Measurements from ENCODE around the gene ORM1.

The ORM1 gene

DNA sequence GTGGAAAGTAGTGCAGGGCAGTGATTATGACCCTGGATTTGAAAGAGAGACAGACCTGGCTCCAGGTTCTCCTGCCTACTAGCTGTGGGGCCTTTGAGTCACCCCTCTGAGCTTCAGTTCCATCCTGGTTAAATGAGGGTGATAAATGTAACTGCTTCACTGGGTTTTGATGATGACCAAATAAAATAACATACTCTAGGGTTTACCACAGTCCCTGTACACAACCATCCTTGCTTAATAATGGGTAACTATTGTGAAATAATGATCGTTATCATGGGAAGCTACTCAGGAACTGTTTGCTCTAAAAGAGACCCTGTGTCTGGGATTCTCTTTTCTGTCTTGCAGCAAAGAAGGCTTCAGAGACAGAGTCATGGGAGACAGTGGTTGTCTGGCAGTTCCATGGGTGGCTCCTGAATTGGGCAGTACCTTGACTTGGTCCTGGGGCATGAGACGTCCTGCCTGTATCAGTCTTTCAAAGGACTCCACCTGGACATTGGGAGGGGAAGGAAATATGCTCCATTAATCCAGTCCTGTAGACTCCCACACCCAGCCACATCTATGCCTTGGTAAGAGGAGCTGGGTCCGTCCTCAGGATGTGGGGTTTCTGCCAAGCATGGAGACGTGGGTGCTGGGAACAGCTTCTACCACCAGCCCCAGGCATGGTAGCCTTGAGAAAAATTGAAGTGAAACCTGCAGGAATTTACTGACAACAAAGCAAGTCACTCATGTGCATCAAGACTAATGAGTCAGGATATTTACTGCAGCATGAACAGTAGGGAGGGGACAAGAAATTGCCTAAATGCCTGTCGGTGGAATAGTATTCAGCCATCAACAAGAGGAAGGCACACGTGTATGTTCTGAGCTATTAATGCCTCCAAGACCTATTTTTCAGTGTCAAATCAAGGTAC is 41.5 kb downstream of the ORM1 start:
- peak overlapping the region in 1 of 2 donors; percentile 24 for H3K27ac ChIP-seq
- H3K4me3 ChIP-seq, result no peak overlapping the region
- H3K27me3 ChIP-seq, result no peaks in the 10 kb centered on the region
- no peaks in the 10 kb centered on the region for H3K9me3 ChIP-seq
- DNase-seq, result no peak
- peaks cover 0 to 20% (median 15%) of the 10 kb centered on the region in 4 donors for H3K4me1 ChIP-seq
- TF ChIP-seq, protein P1, sequence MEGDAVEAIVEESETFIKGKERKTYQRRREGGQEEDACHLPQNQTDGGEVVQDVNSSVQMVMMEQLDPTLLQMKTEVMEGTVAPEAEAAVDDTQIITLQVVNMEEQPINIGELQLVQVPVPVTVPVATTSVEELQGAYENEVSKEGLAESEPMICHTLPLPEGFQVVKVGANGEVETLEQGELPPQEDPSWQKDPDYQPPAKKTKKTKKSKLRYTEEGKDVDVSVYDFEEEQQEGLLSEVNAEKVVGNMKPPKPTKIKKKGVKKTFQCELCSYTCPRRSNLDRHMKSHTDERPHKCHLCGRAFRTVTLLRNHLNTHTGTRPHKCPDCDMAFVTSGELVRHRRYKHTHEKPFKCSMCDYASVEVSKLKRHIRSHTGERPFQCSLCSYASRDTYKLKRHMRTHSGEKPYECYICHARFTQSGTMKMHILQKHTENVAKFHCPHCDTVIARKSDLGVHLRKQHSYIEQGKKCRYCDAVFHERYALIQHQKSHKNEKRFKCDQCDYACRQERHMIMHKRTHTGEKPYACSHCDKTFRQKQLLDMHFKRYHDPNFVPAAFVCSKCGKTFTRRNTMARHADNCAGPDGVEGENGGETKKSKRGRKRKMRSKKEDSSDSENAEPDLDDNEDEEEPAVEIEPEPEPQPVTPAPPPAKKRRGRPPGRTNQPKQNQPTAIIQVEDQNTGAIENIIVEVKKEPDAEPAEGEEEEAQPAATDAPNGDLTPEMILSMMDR (IDR thresholded peaks at IDR 0.05), result no peak
- intact Hi-C loops (cut with DNase I; ENCODE audit: low total_unique reads), result no loop called here
- H3K36me3 ChIP-seq, result peaks cover 75 to 87% (median 81%) of the 10 kb centered on the region in 3 donors

DNA sequence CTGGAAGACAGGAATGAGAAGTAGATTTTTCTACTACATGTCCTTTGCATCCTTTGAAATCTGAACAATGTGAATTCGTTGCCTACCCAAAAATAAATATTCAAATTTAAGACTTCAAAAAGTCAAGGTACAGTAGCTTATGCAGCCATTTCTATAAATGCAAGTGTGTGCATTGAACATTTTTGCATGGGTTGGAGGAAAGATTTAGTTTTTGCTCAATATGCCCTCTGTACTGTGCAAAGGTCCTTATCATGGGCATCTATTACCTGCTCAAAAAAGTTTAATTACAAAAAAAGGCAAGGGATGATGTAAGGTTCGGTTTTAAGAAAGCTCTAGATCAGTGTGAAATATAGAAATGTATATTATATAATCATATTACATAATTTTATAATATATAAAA is 42.3 kb downstream of the ORM1 start:
- Histone ChIP-seq H3K27ac (no peak overlapping the region), H3K9me3 (no peaks in the 10 kb centered on the region), H3K36me3 (peaks cover 67 to 84% (median 78%) of the 10 kb centered on the region in 3 donors), H3K27me3 (no peaks in the 10 kb centered on the region), H3K4me1 (peaks cover 0 to 20% (median 15%) of the 10 kb centered on the region in 4 donors), H3K4me3 (no peak overlapping the region)
- TF ChIP-seq, protein P1 (IDR thresholded peaks at IDR 0.05), result no peak
- no peak for DNase-seq
- intact Hi-C loops (cut with DNase I; ENCODE audit: low total_unique reads), result no loop called here

DNA sequence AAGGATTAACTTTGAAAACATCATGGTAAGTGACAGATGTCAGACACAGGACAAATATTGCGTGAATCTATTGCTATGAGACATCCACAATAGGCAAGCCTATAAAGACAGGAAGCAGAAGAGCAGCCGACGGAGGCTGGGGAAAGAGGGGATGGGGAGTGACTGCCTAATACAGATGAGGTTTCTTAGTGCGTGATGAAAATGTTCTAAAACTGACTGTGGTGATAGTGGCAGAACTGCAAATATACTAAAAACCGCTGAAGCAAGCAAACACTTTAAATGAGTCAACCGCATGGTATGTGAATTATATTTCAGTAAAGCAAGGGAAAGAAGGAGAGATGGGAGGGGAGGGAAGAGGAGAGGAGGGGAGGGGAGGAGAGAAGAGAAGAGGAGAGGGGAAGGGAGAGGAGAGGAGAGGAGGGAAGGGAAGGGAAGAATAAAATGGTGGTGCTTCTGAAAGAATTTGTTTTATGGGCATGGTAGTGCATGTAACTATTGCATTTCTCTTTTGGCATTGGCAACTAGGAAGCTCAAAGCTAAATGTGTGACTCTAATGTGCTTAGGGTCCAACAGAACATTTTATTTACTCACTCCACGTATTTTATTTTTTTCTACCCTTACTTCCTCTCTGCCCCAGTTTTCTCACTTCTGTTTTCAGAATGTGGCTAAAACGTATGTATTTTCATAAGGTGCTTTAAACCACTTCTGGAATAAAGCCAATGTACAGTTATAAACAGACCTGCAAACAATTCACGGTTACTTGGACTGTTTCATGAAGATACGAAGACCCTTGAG is 43.6 kb downstream of the ORM1 start:
- intact Hi-C loops (cut with DNase I; ENCODE audit: low total_unique reads), result no loop called here
- peaks cover 54 to 84% (median 77%) of the 10 kb centered on the region in 3 donors for H3K36me3 ChIP-seq
- DNase-seq, result no peak

DNA sequence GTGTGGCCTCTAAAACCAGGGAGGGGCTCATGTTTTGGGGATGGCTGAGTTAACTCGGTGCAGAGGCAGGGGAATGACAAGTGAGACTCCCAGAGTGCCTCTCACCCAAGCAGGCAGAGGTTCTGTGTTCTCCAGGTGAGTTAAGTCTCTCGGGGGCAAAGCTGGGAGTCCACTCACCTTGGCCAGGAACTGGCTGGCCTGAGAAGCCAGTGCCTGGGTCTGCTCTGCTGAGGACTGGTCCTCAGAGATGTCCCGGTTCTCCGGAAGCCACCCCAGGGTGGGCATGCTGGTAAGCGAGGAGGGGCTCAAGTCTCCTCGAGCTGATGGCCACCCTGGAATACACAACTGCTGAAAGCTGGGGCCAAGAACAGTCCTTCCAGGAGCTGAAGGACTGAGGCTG is 44.5 kb downstream of the ORM1 start:
- TF ChIP-seq, protein P1 (IDR thresholded peaks at IDR 0.05), result no peak
- Histone ChIP-seq H3K27me3 (no peaks in the 10 kb centered on the region), H3K36me3 (peaks cover 51 to 83% (median 72%) of the 10 kb centered on the region in 3 donors), H3K4me1 (peaks cover 0 to 25% (median 22%) of the 10 kb centered on the region in 4 donors), H3K27ac (peak overlapping the region; percentile 49 to 57), H3K9me3 (no peaks in the 10 kb centered on the region), H3K4me3 (no peak overlapping the region)
- intact Hi-C loops (cut with DNase I; ENCODE audit: low total_unique reads), result no loop called here
- DNase-seq, result no peak

More for the DNA sequence above, 43.6 kb downstream of the ORM1 start:
- Histone ChIP-seq H3K4me3 (no peak overlapping the region), H3K4me1 (peaks cover 0 to 20% (median 15%) of the 10 kb centered on the region in 4 donors), H3K9me3 (no peaks in the 10 kb centered on the region), H3K27ac (peak overlapping the region; percentile 49 to 57), H3K27me3 (no peaks in the 10 kb centered on the region)
- TF ChIP-seq, protein P1 (IDR thresholded peaks at IDR 0.05), result no peak

DNA sequence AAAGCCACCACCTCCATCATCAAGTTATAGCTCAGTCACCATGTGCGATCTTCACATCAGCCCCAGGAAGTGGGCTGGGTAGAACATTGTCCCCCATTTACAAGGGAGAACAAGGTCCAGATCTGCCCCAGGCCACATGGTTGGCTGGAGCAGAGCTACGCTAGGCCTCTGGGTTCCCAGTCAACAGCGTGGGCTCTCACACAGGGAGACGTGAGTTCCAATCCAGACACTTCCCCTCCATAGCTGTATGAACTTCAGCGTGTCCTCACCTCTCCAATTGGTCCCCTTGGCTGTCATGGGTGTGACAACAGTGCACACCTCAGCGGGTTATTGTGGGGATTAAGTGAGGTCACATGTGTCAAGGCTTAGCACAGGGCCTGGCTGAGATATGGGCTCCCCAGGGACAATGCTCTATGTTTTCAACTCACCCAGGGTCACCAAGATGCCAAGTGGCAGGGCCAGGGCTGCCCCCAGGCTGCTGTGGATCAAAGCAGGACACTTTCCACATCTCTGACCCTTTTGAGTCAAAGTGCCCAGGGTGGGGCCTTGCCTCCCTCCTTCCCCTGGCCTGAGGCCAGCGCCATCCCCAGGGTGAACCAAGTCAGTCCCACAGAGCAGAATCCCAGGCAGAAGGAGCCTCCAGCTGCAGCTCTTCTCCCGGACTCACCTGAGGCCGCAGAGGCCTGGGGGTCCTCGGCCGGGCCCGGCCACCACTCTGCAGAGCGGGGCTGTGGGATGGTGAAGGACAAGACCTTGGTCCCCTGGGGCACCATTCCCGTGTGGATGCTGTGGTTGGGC is 45.1 kb downstream of the ORM1 start:
- H3K27me3 ChIP-seq, result no peaks in the 10 kb centered on the region
- H3K4me3 ChIP-seq, result no peak overlapping the region
- TF ChIP-seq, protein P1 (IDR thresholded peaks at IDR 0.05), result no peak
- peaks cover 0 to 30% (median 25%) of the 10 kb centered on the region in 4 donors for H3K4me1 ChIP-seq
- H3K27ac ChIP-seq, result peak overlapping the region; percentile 49 to 57
- intact Hi-C loops (cut with DNase I; ENCODE audit: low total_unique reads), result no loop called here
- H3K36me3 ChIP-seq, result peaks cover 45 to 83% (median 69%) of the 10 kb centered on the region in 3 donors
- no peaks in the 10 kb centered on the region for H3K9me3 ChIP-seq
- DNase-seq, result no peak

Measured in tibial artery (tissue), 4 donors.